NCI-H1092 (cell line): ENCODE results near the gene PTPN20.

Experiments used
- DNase-seq: peaks from one replicate; lab custom pipeline; 2025; lab: John Stamatoyannopoulos, UW

PTPN20 gene

GRCh38 chr10:47021850-47022249 is 110.6 kb downstream of the PTPN20 start:
- DNase-seq: no peak

- DNase-seq: no peak
These were observed 111.3 kb downstream of the PTPN20 start for GRCh38 chr10:47022311-47023131.

- no peak for DNase-seq
These were observed 112.2 kb downstream of the PTPN20 start for GRCh38 chr10:47023237-47024045.

- DNase-seq: no peak
These were observed 112.8 kb downstream of the PTPN20 start for GRCh38 chr10:47024046-47024322.

GRCh38 chr10:47024399-47025252 is 113.4 kb downstream of the PTPN20 start:
- DNase-seq: no peak

- DNase-seq: no peak
These were observed 114.0 kb downstream of the PTPN20 start for GRCh38 chr10:47025253-47025539.

GRCh38 chr10:47025540-47026300 is 114.5 kb downstream of the PTPN20 start:
- DNase-seq: no peak

GRCh38 chr10:47026301-47027107 is 115.3 kb downstream of the PTPN20 start:
- no peak for DNase-seq

GRCh38 chr10:47027108-47027783 is 116.0 kb downstream of the PTPN20 start:
- DNase-seq: no peak

- DNase-seq: no peak
These were observed 116.6 kb downstream of the PTPN20 start for GRCh38 chr10:47027784-47028260.

GRCh38 chr10:47028466-47028865 is 117.2 kb downstream of the PTPN20 start:
- DNase-seq: no peak

GRCh38 chr10:47029181-47030009 is 118.2 kb downstream of the PTPN20 start:
- DNase-seq: no peak

- no peak for DNase-seq
These were observed 119.0 kb downstream of the PTPN20 start for GRCh38 chr10:47030191-47030703.

GRCh38 chr10:47031211-47031900 is 120.1 kb downstream of the PTPN20 start:
- no peak for DNase-seq

- no peak for DNase-seq
These were observed 120.8 kb downstream of the PTPN20 start for GRCh38 chr10:47031901-47032465.

GRCh38 chr10:47033081-47033480 is 121.9 kb downstream of the PTPN20 start:
- no peak for DNase-seq

- DNase-seq: no peak
These were observed 122.5 kb downstream of the PTPN20 start for GRCh38 chr10:47033541-47034270.
